Suprapubic skin (tissue), 4 donors: Measurements from ENCODE around the gene SCIMP. TPM values are rescaled to one million over a fixed set of nuclear protein-coding genes. Genes with fewer than 3 reads are reported as not detected.
"Not testable (repeated sequence)": the region's sequence is repeated elsewhere in the genome, so short reads cannot be mapped to it uniquely, and the experiment has no call there.

Source experiments
- DNase-seq, 2 donors: peaks; one replicate each; pipeline ENCODE4 v3.0.0-alpha.2; 2019; ENCODE audit warnings: low spot score in 2 of 2
- H3K27ac ChIP-seq: fragments of 200-600 bp; sonication (generic); one replicate; pipeline ENCODE4 v1.5.1; 2019
- H3K27me3 ChIP-seq: fragments of 200-600 bp; sonication (generic); one replicate; pipeline ENCODE4 v1.5.1; 2019
- H3K36me3 ChIP-seq: fragments of 200-600 bp; sonication (generic); one replicate; pipeline ENCODE4 v1.5.1; 2019
- H3K4me1 ChIP-seq: fragments of 200-600 bp; sonication (generic); one replicate; pipeline ENCODE4 v1.5.1; 2019
- H3K4me3 ChIP-seq: fragments of 200-600 bp; sonication (generic); one replicate; pipeline ENCODE4 v1.5.1; 2019; ENCODE audit warnings: mild to moderate bottlenecking
- H3K9me3 ChIP-seq: fragments of 200-600 bp; sonication (generic); one replicate; pipeline ENCODE4 v1.5.1; 2019
- CTCF ChIP-seq, 2 donors: fragments of 200-600 bp in 1 of 2; fragments of 450-650 bp in 1 of 2; sonication (generic) in 1 of 2; IDR thresholded peaks; one replicate each; pipeline ENCODE4 v1.5.1; 2016 to 2019; ENCODE audit warnings: antibody characterized with exemption in 2 of 2, mild to moderate bottlenecking in 1 of 2, moderate library complexity in 1 of 2
- EP300 ChIP-seq: sonication (generic); formaldehyde crosslinking; IDR thresholded peaks from one replicate; pipeline ENCODE4 v1.6.1; 2017; ENCODE audit warnings: antibody characterized with exemption
- POLR2A ChIP-seq, 2 donors: fragments of 450-650 bp; IDR thresholded peaks; one replicate each; pipeline ENCODE4 v1.6.1; 2017; ENCODE audit warnings: antibody characterized with exemption in 2 of 2, mild to moderate bottlenecking in 2 of 2, moderate library complexity in 2 of 2
- POLR2AphosphoS5 ChIP-seq, 3 donors: sonication (generic); formaldehyde crosslinking; IDR thresholded peaks; one replicate each; pipeline ENCODE4 v1.6.1; 2017; ENCODE audit warnings: antibody characterized with exemption in 3 of 3
- WGBS: methylation state at CpG from one replicate; pipeline ENCODE4 v1.1.5; 2018; 5-methylcytosine and 5-hydroxymethylcytosine counted together
- total RNA-seq, 4 donors: library from RNA; depleted of rRNA; stranded (reverse); fragments of >200 nt; gene quantifications; one replicate each; pipeline ENCODE4 v1.1.0, GENCODE V29; 2016

Gene SCIMP
- total RNA-seq, 4 donors from 2014 or later: not detected

DNA sequence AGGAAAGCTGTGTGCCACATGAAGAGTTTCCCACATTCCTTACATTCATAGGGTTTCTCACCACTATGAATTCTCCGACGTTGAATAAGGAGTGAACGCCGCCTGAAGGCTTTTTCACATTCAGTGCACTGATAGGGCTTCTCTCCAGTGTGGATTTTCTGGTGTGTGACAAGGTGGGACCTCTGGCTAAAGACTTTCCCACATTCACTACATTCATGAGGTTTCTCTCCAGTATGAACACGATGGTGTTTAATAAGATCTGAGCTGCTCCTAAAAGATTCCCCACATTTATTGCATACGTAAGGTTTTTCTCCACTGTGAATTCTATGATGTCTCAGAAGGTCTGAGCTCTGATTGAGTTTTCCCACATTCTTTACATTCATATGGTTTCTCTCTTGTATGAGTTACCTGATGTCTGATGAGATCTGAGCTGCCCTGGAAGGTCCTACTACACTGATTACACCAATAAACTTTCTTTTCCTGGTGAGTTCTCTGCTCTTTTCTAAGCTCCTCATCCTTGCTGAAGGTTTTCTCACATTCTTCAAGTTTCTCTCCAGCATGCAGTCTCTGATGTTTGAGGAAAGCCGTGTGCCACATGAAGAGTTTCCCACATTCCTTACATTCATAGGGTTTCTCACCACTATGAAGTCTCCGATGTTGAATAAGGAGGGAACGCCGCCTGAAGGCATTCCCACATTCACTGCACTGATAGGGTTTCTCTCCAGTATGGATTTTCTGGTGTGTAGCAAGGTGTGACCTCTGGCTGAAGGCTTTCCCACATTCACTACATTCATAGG, 53.0 kb downstream of the SCIMP start:
- DNase-seq: no peak
- Histone ChIP-seq H3K4me1 (no peaks in the 10 kb centered on the region), H3K27ac (no peak overlapping the region), H3K9me3 (peaks cover 85% of the 10 kb centered on the region), H3K27me3 (no peaks in the 10 kb centered on the region), H3K36me3 (peaks cover 22% of the 10 kb centered on the region), H3K4me3 (no peak overlapping the region)
- WGBS: 95% methylated on average over 10 of the region's 10 CpGs
- no peak for TF ChIP-seq EP300
- TF ChIP-seq POLR2A (IDR thresholded peaks at IDR 0.05): no peak
- no peak for TF ChIP-seq POLR2AphosphoS5 (IDR thresholded peaks at IDR 0.05)
- no peak for TF ChIP-seq CTCF (IDR thresholded peaks at IDR 0.05)

- 95% methylated on average over 12 of the region's 12 CpGs for WGBS
- peaks cover 61% of the 10 kb centered on the region for H3K9me3 ChIP-seq
- H3K4me1 ChIP-seq: no peaks in the 10 kb centered on the region
- no peaks in the 10 kb centered on the region for H3K27me3 ChIP-seq
- TF ChIP-seq POLR2AphosphoS5 (IDR thresholded peaks at IDR 0.05) (no peak), EP300 (no peak), CTCF (IDR thresholded peaks at IDR 0.05) (no peak), POLR2A (IDR thresholded peaks at IDR 0.05) (no peak)
- no peak overlapping the region for H3K4me3 ChIP-seq
- peaks cover 24% of the 10 kb centered on the region for H3K36me3 ChIP-seq
- H3K27ac ChIP-seq: no peak overlapping the region
- DNase-seq: no peak
These were observed 55.7 kb downstream of the SCIMP start for GRCh38 chr17:5179003-5179402.

DNA sequence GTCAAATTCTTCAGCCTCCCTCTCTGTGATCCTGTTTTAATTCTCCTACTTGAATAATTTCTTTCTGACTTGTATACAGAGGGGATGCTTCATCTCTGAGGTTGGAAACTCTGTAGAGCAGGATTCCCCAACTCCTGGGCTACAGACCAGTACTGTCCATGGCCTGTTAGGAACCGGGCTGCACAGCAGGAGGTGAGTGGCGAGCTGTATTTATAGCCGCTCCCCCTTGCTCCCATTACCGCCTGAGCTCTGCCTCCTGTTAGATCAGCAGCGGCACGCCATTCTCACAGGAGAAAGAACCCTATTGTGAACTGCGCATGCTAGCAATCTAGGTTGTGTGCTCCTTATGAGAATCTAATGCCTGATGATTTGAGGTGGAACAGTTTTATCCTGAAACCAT, 59.6 kb downstream of the SCIMP start:
- H3K27ac ChIP-seq, DNase-seq, H3K4me3 ChIP-seq, H3K27me3 ChIP-seq, H3K4me1 ChIP-seq: not testable (repeated sequence)
- H3K36me3 ChIP-seq: peaks cover 14% of the 10 kb centered on the region
- 97% methylated on average over 7 of the region's 7 CpGs for WGBS
- peaks cover 21% of the 10 kb centered on the region for H3K9me3 ChIP-seq

GRCh38 chr17:5165791-5166564, 68.7 kb downstream of the SCIMP start:
- not testable (repeated sequence) for H3K4me1 ChIP-seq, DNase-seq, H3K4me3 ChIP-seq, H3K27ac ChIP-seq, H3K27me3 ChIP-seq, H3K9me3 ChIP-seq, H3K36me3 ChIP-seq
- 62% methylated on average over 6 of the region's 7 CpGs for WGBS

GRCh38 chr17:5164436-5164835, 70.2 kb downstream of the SCIMP start:
- H3K27me3 ChIP-seq: no peaks in the 10 kb centered on the region
- no peak overlapping the region for H3K27ac ChIP-seq
- H3K9me3 ChIP-seq: no peaks in the 10 kb centered on the region
- WGBS: 68% methylated on average over 6 of the region's 6 CpGs
- H3K36me3 ChIP-seq: no peaks in the 10 kb centered on the region
- DNase-seq: no peak
- TF ChIP-seq EP300 (no peak), POLR2AphosphoS5 (IDR thresholded peaks at IDR 0.05) (no peak), POLR2A (IDR thresholded peaks at IDR 0.05) (no peak), CTCF (IDR thresholded peaks at IDR 0.05) (no peak)
- no peak overlapping the region for H3K4me3 ChIP-seq
- no peaks in the 10 kb centered on the region for H3K4me1 ChIP-seq

- not testable (repeated sequence) for H3K4me1 ChIP-seq, H3K27ac ChIP-seq, H3K27me3 ChIP-seq, H3K4me3 ChIP-seq, H3K36me3 ChIP-seq, DNase-seq, H3K9me3 ChIP-seq
- WGBS: 88% methylated on average over 3 of the region's 3 CpGs
These were observed 72.9 kb downstream of the SCIMP start for GRCh38 chr17:5161793-5162192.

GRCh38 chr17:5160702-5161101, 74.0 kb downstream of the SCIMP start:
- not testable (repeated sequence) for DNase-seq, H3K4me1 ChIP-seq, H3K27ac ChIP-seq, H3K36me3 ChIP-seq, H3K27me3 ChIP-seq, H3K9me3 ChIP-seq, H3K4me3 ChIP-seq
- WGBS: 100% methylated on average over 1 of the region's 1 CpG

Other genes starting within 250 kb of the SCIMP start
- gene CAMTA2, start 247.2 kb downstream of the SCIMP start, total RNA-seq: 10 to 100 TPM; 27.4 to 60.8 (median 34.6) TPM
- gene INCA1, start 237.3 kb downstream of the SCIMP start, total RNA-seq: 1 to 10 TPM in 2 of 4 donors, under 1 TPM in 2; 0.73 to 1.4 (median 1.2) TPM
- gene KIF1C, start 236.9 kb downstream of the SCIMP start, total RNA-seq: 100 to 1,000 TPM in 2 of 4 donors, 10 to 100 TPM in 2; 52.7 to 104 (median 97.8) TPM
- gene SLC52A1, start 199.4 kb downstream of the SCIMP start, total RNA-seq: 10 to 100 TPM in 1 of 4 donors, 1 to 10 TPM in 3; 2.2 to 25.0 (median 5.9) TPM
- 1 to 10 TPM; 2.7 to 6.2 (median 4.4) TPM for gene ZFP3, start 156.4 kb downstream of the SCIMP start, total RNA-seq
- 1 to 10 TPM; 3.7 to 6.7 (median 5.0) TPM for gene ZNF232, start 123.0 kb downstream of the SCIMP start, total RNA-seq
- gene USP6, start 118.8 kb downstream of the SCIMP start, total RNA-seq: 1 to 10 TPM in 1 of 4 donors, under 1 TPM in 2, not detected in 1; 0.16 to 1.4 (median 0.89) TPM
- gene ZNF594, start 43.0 kb downstream of the SCIMP start, total RNA-seq: 10 to 100 TPM in 1 of 4 donors, 1 to 10 TPM in 3; 2.5 to 10.1 (median 4.5) TPM
- 10 to 100 TPM; 19.2 to 46.4 (median 25.0) TPM for gene RABEP1, start 47.4 kb upstream of the SCIMP start, total RNA-seq
- 10 to 100 TPM; 64.4 to 87.1 (median 75.6) TPM for gene NUP88, start 184.8 kb upstream of the SCIMP start, total RNA-seq
- gene RPAIN, start 185.3 kb upstream of the SCIMP start, total RNA-seq: 10 to 100 TPM; 29.2 to 81.7 (median 34.8) TPM
- gene C1QBP, start 204.3 kb upstream of the SCIMP start, total RNA-seq: 100 to 1,000 TPM in 3 of 4 donors, 10 to 100 TPM in 1; 55.7 to 173 (median 117) TPM
- 10 to 100 TPM; 11.6 to 19.1 (median 14.6) TPM for gene DHX33, start 234.1 kb upstream of the SCIMP start, total RNA-seq